ENCODE data around the gene NUP35. TPM values are rescaled to one million over a fixed set of nuclear protein-coding genes. Genes with fewer than 3 reads are reported as not detected.

The NUP35 gene
- total RNA-seq, 4 donors from 2014 or later: 3.6 to 9.7 (median 5.6) TPM

- no peak overlapping the region for H3K27ac ChIP-seq
- no peak for ATAC-seq
- in situ Hi-C loops (cut with MboI; ENCODE audit: low sequenced_read_pairs in 4 of 4): no loop called here
Measured at GRCh38 chr2:183207110-183207509, 82.9 kb downstream of the NUP35 start.

DNA sequence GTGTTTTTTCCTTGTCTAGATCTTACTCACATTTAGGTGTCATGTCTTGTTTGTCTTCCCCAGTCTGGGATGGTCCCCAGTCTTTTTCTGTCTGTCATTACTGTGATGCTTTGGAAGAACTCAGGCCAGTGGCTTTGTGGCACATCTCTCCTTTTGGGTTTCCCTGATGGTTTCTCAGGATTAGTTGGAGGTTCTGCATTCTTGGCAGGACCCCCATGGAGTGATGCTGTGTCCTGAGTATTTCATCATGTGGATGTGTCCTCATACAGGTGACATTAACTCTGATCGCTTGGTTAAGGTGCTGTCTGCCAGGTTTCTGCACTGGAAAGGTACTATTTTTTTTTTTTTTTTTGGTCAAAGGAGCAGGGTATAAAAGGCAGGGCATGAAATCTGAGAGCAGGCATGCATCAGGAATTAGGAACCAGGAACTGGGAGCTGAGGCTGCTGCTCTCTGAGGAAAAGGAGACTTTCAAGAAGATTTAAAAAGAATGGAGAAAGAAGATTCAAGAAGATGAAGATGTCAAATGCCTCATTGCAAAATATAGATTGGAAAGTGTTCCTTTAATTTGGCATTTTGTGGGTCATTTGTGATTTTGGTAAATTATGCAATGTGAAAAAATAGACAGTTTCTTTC is 85.3 kb downstream of the NUP35 start:
- TF ChIP-seq POLR2A (IDR thresholded peaks at IDR 0.05): no peak
- TF ChIP-seq, protein P1, sequence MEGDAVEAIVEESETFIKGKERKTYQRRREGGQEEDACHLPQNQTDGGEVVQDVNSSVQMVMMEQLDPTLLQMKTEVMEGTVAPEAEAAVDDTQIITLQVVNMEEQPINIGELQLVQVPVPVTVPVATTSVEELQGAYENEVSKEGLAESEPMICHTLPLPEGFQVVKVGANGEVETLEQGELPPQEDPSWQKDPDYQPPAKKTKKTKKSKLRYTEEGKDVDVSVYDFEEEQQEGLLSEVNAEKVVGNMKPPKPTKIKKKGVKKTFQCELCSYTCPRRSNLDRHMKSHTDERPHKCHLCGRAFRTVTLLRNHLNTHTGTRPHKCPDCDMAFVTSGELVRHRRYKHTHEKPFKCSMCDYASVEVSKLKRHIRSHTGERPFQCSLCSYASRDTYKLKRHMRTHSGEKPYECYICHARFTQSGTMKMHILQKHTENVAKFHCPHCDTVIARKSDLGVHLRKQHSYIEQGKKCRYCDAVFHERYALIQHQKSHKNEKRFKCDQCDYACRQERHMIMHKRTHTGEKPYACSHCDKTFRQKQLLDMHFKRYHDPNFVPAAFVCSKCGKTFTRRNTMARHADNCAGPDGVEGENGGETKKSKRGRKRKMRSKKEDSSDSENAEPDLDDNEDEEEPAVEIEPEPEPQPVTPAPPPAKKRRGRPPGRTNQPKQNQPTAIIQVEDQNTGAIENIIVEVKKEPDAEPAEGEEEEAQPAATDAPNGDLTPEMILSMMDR (IDR thresholded peaks at IDR 0.05 in 4 of 5, conservative IDR thresholded peaks at IDR 0.05 in 1 of 5): no peak
- no peak overlapping the region for H3K27ac ChIP-seq
- H3K4me1 ChIP-seq: no peaks in the 10 kb centered on the region
- no peak overlapping the region for H3K4me3 ChIP-seq
- no peak for ATAC-seq
- no peak for DNase-seq
- in situ Hi-C loops (cut with MboI; ENCODE audit: low sequenced_read_pairs in 4 of 4): no loop called here
- no peaks in the 10 kb centered on the region for H3K36me3 ChIP-seq
- no peaks in the 10 kb centered on the region for H3K9me3 ChIP-seq
- intact Hi-C loops (cut with DNase I; ENCODE audit: low total_unique reads): no loop called here
- H3K27me3 ChIP-seq: no peaks in the 10 kb centered on the region

More at GRCh38 chr2:183207110-183207509, 82.9 kb downstream of the NUP35 start:
- Histone ChIP-seq H3K27me3 (no peaks in the 10 kb centered on the region), H3K36me3 (no peaks in the 10 kb centered on the region), H3K4me3 (no peak overlapping the region), H3K4me1 (no peaks in the 10 kb centered on the region), H3K9me3 (no peaks in the 10 kb centered on the region)
- no peak for DNase-seq
- TF ChIP-seq, protein P1 (IDR thresholded peaks at IDR 0.05 in 4 of 5, conservative IDR thresholded peaks at IDR 0.05 in 1 of 5): no peak
- no peak for TF ChIP-seq POLR2A (IDR thresholded peaks at IDR 0.05)
- intact Hi-C loops (cut with DNase I; ENCODE audit: low total_unique reads): no loop called here

Other genes with a start within 250 kb of the NUP35 start
- gene NCKAP1, start 86.0 kb upstream of the NUP35 start, total RNA-seq: 100 to 1,000 TPM; 152 to 303 (median 168) TPM
- 1 to 10 TPM in 3 of 4 donors, under 1 TPM in 1; 0.47 to 5.9 (median 2.1) TPM for gene DUSP19, start 45.7 kb upstream of the NUP35 start, total RNA-seq

All from gastrocnemius medialis (tissue), 4 donors.